NCI-H460 (cell line): Measurements from ENCODE around the gene PARD3. TPM values are rescaled to one million over a fixed set of nuclear protein-coding genes. Genes with fewer than 3 reads are reported as not detected.

ENCODE experiments used
- DNase-seq: peaks from one replicate; pipeline ENCODE4 v3.0.0-alpha.2; 2016; ENCODE audit warnings: low read depth; ENCODE audit errors: extremely low read depth
- total RNA-seq: library from RNA; depleted of rRNA; stranded (reverse); fragments of >200 nt; shearing (Covaris generic); gene quantifications from 2 replicates; pipeline ENCODE4 v1.2.3, GENCODE V29; 2014

The PARD3 gene
- total RNA-seq, 1 experiment from 2014 or later: 75.1 TPM

GRCh38 chr10:34185998-34186397 is 629.1 kb downstream of the PARD3 start:
- no peak for DNase-seq

GRCh38 chr10:34184939-34185386 is 630.1 kb downstream of the PARD3 start:
- no peak for DNase-seq

- DNase-seq: no peak
Observed at GRCh38 chr10:34184397-34184796, 630.7 kb downstream of the PARD3 start.

GRCh38 chr10:34183016-34183796 is 631.9 kb downstream of the PARD3 start:
- no peak for DNase-seq

GRCh38 chr10:34181553-34182300 is 633.4 kb downstream of the PARD3 start:
- DNase-seq: no peak

- no peak for DNase-seq
Observed at GRCh38 chr10:34180749-34181148, 634.3 kb downstream of the PARD3 start.

- DNase-seq: no peak
Observed at GRCh38 chr10:34179280-34179679, 635.8 kb downstream of the PARD3 start.

- no peak for DNase-seq
Observed at GRCh38 chr10:34178756-34179155, 636.3 kb downstream of the PARD3 start.

- DNase-seq: no peak
Observed at GRCh38 chr10:34178196-34178595, 636.9 kb downstream of the PARD3 start.

- no peak for DNase-seq
Observed at GRCh38 chr10:34177445-34177844, 637.7 kb downstream of the PARD3 start.

GRCh38 chr10:34176351-34176750 is 638.7 kb downstream of the PARD3 start:
- DNase-seq: no peak

- no peak for DNase-seq
Observed at GRCh38 chr10:34175121-34175520, 640.0 kb downstream of the PARD3 start.

- DNase-seq: no peak
Observed at GRCh38 chr10:34172936-34173533, 642.1 kb downstream of the PARD3 start.

- DNase-seq: no peak
Observed at GRCh38 chr10:34171957-34172527, 643.1 kb downstream of the PARD3 start.

- DNase-seq: no peak
Observed at GRCh38 chr10:34169677-34170076, 645.4 kb downstream of the PARD3 start.

- no peak for DNase-seq
Observed at GRCh38 chr10:34169131-34169530, 646.0 kb downstream of the PARD3 start.

- DNase-seq: no peak
Observed at GRCh38 chr10:34168439-34168838, 646.7 kb downstream of the PARD3 start.

- no peak for DNase-seq
Observed at GRCh38 chr10:34166823-34167222, 648.3 kb downstream of the PARD3 start.

- no peak for DNase-seq
Observed at GRCh38 chr10:34166354-34166753, 648.7 kb downstream of the PARD3 start.

- DNase-seq: no peak
Observed at GRCh38 chr10:34164029-34164428, 651.1 kb downstream of the PARD3 start.
